ENCODE results near the gene ATP2A1.
A peak's percentile ranks its signal among the peaks of the same experiment; 100 is the strongest.
"Not testable (repeated sequence)": the region's sequence is repeated elsewhere in the genome, so short reads cannot be mapped to it uniquely, and the experiment has no call there.

ATP2A1 gene

DNA sequence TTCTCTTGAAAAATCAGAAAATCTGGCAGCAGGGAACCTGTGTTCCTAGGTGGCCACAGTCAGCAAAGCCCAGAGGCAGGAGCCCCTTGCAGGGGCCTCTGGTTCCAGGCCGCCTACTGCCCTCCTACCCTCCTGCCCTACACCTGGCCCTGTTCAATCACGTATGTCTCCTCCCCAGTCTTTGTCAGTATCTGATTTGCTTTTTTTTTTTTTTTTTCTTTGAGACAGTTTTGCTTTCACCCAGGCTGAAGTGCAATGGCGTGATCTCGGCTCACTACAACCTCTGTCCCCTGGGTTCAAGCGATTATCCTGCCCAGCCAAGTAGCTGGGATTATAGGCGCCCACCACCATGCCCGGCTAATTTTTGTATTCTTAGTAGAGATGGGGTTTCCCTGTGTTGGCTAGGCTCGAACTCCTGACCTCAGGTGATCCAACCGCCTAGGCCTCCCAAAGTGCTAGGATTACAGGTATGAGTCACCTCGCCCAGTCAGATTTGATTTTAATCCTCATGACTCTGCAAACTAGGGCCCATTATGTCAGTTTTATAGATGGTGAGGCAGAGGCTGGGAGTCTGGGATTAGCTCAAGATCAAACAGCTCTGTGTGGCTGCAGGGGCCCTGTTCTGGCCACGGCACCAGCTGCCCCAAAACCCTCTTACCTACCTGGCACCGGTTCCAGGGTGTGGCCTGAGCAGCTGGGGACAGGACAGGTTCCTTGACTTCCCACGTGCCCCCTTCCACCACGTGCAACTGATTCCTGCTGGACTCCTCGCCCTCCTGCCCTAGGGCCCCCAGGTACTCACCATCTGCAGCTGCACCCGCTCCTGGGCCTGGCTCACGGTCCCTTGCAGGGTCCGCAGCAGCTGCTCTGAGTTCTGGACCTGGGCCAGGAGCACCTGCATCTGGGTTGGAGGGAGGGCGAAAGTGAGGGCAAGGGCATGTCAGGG, 32.1 kb downstream of the ATP2A1 start:
- no peak for DNase-seq (ENCODE audit: low read depth in 2 of 2)

- DNase-seq (ENCODE audit: low read depth in 2 of 2), result no peak
Observed at GRCh38 chr16:28912558-28912957, 34.3 kb downstream of the ATP2A1 start.

DNA sequence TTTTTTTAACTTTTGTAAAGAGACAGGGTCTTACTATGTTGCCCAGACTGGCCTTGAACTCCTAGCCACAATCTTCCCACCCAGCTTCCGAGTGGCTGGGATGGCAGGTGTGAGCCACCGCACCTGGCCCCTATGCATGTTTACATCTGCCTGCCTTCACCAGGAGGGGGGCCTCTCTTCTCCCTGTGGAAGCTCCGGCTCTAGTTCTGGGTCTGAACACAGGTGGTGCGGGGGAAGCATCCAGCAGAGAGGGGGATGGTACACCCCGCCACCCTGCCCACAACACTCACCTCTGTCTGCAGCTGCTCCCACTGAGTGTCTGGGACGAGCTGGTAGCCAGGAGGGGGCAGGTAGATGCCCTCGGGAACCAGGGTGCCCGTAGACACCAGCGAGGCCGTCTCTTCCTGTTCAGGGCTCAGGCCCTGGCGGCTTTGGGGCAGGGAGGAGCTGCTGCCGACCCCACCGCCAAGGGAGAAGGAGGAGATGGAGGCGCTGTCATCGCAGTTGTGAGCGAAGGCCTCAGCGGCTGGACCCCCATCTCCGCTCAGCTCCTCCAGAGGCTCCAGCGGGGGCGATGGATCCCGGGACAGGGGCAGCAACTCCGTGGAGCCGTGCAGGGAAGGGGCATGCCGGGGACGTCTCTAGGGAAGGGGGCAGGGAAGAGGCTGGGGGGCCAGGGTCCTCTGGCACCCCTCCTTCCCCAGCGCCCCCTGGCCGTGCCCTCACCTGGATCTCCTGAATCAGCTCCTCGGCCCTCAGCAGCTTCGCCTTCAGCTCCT, 35.8 kb downstream of the ATP2A1 start:
- DNase-seq (ENCODE audit: low read depth in 2 of 2), result no peak

GRCh38 chr16:28915181-28915580, 36.9 kb downstream of the ATP2A1 start:
- DNase-seq (ENCODE audit: low read depth in 2 of 2), result no peak

DNA sequence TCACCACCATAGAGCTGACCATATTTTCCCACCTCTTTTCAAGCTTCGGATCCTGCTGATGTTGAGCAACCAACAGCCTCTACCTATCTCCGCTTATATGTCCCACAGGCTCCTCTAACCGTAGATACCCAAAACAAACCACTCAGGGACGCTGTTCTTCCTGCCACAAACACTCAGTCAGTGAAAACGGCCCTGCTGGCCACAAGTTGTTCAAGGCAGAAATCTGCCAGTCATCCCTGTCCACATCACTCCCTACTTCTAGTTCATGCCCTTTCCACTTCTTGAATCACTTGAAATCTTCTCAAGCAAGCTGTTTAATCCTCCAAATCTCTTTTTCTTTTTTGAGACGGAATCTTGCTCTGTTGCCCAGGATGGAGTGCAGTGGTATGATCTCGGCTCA, 38.8 kb downstream of the ATP2A1 start:
- no peak for DNase-seq (ENCODE audit: low read depth in 2 of 2)

DNA sequence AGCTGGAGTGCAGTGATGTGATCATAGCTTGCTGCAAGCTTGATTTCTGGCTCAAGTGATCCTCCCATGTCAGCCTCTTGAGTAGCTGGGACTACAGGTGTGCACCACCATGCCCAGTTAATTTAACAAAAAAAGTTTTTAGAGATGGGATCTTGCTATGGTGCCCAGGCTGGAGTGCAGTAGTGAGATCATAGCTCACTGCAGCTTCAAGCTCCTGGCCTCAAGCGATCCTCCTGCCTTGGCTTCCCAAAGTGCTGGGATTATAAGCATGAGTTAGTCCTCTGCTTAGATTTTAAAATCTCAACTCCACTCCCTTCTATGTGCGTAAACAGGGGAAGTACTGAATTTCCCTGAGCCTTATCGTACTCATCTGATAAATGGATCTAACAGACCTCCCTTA, 40.4 kb downstream of the ATP2A1 start:
- no peak for DNase-seq (ENCODE audit: low read depth in 2 of 2)

DNA sequence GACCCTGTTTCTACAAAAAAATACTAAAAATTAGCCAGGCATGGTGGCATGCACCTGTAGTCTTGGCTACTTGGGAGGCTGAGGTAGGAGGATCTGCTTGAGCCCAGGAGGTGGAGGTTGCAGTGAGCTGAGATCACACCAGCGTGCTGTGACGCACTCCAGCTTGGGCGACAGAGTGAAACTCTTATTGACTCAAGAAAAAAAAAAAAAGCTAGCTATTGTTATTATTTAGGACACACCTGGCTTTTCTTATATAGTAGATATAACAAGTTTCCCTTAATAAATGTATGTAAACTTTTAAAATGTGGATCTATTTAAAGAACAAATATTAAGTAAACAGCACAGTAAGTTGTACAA, 44.9 kb downstream of the ATP2A1 start:
- no peak for DNase-seq (ENCODE audit: low read depth in 2 of 2)

DNA sequence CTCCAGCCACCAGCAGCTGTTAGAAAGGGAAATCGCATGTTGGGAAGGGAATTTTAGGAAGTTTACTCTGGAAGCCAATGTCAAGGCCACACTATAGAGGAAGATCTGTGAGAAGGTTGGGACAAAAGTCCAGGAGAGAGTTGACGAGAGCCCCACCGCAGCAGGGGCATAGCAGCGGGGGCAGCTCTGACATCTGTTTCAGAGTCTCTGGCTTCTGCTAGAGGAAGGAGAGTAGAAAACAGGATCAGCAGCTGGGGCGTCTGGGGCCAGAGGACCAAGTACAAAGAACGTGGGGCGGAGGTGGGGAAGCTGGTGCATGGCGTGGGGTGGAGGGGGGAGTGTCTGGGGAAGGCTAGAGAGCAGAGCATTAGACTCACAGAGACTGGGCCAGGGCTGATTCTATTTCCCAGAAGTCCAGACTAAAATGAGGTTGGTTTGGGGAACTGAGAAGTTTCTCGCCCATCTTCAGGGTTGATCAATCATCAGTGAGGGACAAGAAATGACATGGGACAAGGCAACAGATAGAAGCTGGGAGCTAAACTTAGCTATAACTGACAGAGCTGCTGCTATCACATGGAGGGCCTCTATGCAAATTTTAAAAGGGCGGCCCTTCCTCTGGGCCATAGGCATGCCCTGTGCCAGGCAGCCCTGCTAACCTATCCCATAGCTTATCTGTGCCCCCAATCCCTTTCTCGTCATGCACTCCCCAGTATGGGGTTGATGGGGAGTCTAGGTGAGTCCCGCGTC, 45.5 kb downstream of the ATP2A1 start:
- no peak for DNase-seq (ENCODE audit: low read depth in 2 of 2)

DNA sequence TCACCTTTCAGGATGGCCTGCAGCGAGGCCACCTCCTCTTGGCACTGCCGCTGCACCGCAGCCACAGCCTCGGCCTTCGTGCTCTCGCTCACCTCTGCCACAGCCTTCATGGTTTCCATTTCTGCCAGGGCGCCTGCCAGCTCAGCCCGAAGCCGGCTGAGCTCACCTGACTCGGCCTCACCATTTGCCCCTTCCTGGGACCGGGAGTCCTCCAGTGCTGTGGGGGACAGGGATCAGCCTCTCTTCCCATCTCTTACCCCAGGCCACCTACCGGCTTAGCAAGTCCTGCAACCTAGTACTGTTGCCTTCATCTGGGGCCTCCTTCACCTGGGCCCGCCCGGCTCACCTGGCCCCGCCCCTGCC, 46.1 kb downstream of the ATP2A1 start:
- no peak for DNase-seq (ENCODE audit: low read depth in 2 of 2)

DNA sequence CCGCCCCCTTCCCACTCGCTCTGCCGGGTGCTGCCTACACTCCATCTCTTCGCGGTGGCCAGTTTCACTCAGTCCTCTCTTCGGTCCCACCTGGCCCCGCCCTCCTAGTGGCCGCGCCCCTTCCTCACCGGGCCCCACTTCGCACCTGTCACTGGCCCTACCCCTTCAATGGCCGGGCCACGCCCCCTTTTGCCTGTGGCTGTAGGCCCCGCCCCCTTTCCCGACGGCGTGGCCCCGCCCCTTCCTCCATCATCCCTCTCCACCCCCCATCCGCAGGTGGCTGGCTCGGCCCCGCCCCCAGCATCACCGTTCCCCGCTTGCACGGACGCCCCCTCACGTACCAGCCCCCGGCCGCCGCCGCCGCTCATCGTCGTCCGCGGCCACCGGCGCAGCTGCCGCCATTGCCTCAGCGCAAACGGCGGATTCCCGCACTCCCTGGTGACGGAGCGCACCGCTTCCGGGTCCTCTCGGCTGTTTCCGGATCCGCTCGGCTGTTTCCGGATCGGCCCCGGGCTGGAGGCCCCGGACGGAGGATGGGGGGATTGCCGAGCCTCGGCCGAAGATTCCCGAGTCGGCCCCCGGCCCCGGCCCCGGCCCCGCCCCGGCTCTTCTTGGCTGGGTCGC, 46.6 kb downstream of the ATP2A1 start, which contains the start of gene RABEP2:
Gene RABEP2 (minus strand): TSS at position 477 of the 624 bp plus-strand sequence. CDS start 75 bp downstream, at position 402.
- peak; percentile 85 to 91 for DNase-seq (ENCODE audit: low read depth in 2 of 2)

- DNase-seq (ENCODE audit: low read depth in 2 of 2), result peak; percentile 51
Observed at GRCh38 chr16:28925386-28926228, 47.3 kb downstream of the ATP2A1 start.

- DNase-seq (ENCODE audit: low read depth in 2 of 2), result not testable (repeated sequence)
Observed at GRCh38 chr16:28926284-28926683, 48.0 kb downstream of the ATP2A1 start.

- DNase-seq (ENCODE audit: low read depth in 2 of 2), result no peak
Observed at GRCh38 chr16:28927815-28928214, 49.5 kb downstream of the ATP2A1 start.

- DNase-seq (ENCODE audit: low read depth in 2 of 2), result no peak
Observed at GRCh38 chr16:28930203-28930602, 51.9 kb downstream of the ATP2A1 start.

DNA sequence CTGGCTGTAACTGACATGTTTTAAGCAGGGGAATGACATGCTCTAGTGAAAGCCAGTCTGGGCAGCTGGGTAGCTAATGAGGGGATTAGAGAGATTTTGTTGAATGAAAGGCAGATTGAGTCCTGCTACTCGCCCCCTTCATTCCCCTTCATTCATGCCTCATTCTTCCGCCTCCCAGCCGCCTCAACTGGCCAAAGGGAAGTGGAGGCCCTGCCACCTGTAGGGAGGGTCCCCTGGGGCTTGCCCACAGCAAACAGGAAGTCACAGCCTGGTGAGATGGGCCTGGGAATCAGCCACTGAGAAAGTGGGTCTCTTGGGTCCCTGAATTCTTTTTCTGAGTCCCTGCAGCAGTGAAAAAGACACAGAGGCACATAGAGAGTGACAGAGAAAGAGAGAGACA, 52.4 kb downstream of the ATP2A1 start:
- DNase-seq (ENCODE audit: low read depth in 2 of 2), result no peak

GRCh38 chr16:28931801-28932225, 53.5 kb downstream of the ATP2A1 start, which contains the start of gene CD19:
TSS of gene CD19 (plus strand) at chr16:28931971. CDS start at chr16:28932001, 30 bp downstream.
- DNase-seq (ENCODE audit: low read depth in 2 of 2), result no peak

GRCh38 chr16:28932339-28933141, 54.3 kb downstream of the ATP2A1 start:
- no peak for DNase-seq (ENCODE audit: low read depth in 2 of 2)

GRCh38 chr16:28933171-28933570, 54.9 kb downstream of the ATP2A1 start:
- DNase-seq (ENCODE audit: low read depth in 2 of 2), result no peak

DNA sequence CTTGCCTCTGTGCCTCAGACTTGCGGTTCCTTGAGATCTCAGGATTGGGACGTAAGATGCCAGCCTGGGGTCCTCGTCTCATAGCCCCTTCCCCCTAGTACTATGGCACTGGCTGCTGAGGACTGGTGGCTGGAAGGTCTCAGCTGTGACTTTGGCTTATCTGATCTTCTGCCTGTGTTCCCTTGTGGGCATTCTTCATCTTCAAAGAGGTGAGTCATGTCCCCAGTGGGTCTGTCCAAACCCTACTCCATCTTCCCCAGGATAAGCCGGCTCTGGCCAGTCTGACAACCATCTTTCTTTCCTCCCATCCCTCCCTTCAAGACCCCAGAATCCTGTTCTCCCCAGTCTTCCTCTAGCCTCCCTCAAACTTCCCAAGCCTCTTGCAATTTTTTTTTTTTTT, 57.1 kb downstream of the ATP2A1 start:
- DNase-seq (ENCODE audit: low read depth in 2 of 2), result no peak
